K562 (cell line): ENCODE results near the gene CNOT1. TPM values are rescaled to one million over a fixed set of nuclear protein-coding genes. Genes with fewer than 3 reads are reported as not detected.

Experiments used
- HBP1 ChIP-seq: fragments of 450-650 bp; formaldehyde crosslinking; IDR thresholded peaks from 2 replicates; pipeline ENCODE4 v1.4.0; 2022; ENCODE audit warnings: missing genetic modification characterization
- TFE3 ChIP-seq: fragments of 450-650 bp; formaldehyde crosslinking; IDR thresholded peaks from 2 replicates; pipeline ENCODE4 v1.4.0; 2020; ENCODE audit warnings: mild to moderate bottlenecking, mixed read lengths
- polyA plus RNA-seq, 8 experiments: library from polyadenylated mRNA; depleted of rRNA in 4 of 8; stranded (reverse) in 5 of 8; unstranded in 3 of 8; fragments of >200 nt; fragmentation: Nextera tagmentation in 2 of 8; fragmentation: Illumina TruSeq in 1 of 8; extraction: Ambion mirVana in 2 of 8; extraction: Trizol in 1 of 8; gene quantifications; 2 replicates each; pipeline versions ENCODE4 v1.2.1 to v1.2.3, GENCODE V29; 2011 to 2014; ENCODE audit warnings: inconsistent platforms in 1 of 8, missing spikeins in 1 of 8
- total RNA-seq, 7 experiments: library from RNA; depleted of rRNA in 6 of 7; stranded (reverse); fragments of >200 nt in 6 of 7; fragmentation: Illumina TruSeq in 2 of 7; extraction: Trizol in 2 of 7; gene quantifications; 2 replicates each; pipeline versions ENCODE4 v1.2.1 to v1.2.3, GENCODE V29; 2011 to 2021; ENCODE audit warnings: low replicate concordance in 1 of 7
- TF ChIP-seq, protein P1 (sequence below), 2 experiments: fragments of 450-650 bp in 1 of 2; sonication (generic) in 1 of 2; formaldehyde crosslinking in 1 of 2; IDR thresholded peaks; 2 replicates each; pipeline versions ENCODE4 v1.7.1 to v1.9.0; 2016 to 2022; ENCODE audit warnings: inconsistent platforms in 1 of 2, mild to moderate bottlenecking in 1 of 2, missing genetic modification reagents in 1 of 2

Gene CNOT1
- total and polyA plus RNA-seq, 9 of the 15 experiments (the other 6 are each of a cell fraction or from before 2014, with no cell fraction given) = 110 to 270 (median 220) TPM

GRCh38 chr16:58582133-58582532 lies 47.5 kb downstream of the CNOT1 start (continued):
- TF ChIP-seq, protein P1, sequence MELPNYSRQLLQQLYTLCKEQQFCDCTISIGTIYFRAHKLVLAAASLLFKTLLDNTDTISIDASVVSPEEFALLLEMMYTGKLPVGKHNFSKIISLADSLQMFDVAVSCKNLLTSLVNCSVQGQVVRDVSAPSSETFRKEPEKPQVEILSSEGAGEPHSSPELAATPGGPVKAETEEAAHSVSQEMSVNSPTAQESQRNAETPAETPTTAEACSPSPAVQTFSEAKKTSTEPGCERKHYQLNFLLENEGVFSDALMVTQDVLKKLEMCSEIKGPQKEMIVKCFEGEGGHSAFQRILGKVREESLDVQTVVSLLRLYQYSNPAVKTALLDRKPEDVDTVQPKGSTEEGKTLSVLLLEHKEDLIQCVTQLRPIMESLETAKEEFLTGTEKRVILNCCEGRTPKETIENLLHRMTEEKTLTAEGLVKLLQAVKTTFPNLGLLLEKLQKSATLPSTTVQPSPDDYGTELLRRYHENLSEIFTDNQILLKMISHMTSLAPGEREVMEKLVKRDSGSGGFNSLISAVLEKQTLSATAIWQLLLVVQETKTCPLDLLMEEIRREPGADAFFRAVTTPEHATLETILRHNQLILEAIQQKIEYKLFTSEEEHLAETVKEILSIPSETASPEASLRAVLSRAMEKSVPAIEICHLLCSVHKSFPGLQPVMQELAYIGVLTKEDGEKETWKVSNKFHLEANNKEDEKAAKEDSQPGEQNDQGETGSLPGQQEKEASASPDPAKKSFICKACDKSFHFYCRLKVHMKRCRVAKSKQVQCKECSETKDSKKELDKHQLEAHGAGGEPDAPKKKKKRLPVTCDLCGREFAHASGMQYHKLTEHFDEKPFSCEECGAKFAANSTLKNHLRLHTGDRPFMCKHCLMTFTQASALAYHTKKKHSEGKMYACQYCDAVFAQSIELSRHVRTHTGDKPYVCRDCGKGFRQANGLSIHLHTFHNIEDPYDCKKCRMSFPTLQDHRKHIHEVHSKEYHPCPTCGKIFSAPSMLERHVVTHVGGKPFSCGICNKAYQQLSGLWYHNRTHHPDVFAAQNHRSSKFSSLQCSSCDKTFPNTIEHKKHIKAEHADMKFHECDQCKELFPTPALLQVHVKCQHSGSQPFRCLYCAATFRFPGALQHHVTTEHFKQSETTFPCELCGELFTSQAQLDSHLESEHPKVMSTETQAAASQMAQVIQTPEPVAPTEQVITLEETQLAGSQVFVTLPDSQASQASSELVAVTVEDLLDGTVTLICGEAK (IDR thresholded peaks at IDR 0.05) = no peak
- TF ChIP-seq, protein P1 (CRISPR knock-in tag; IDR thresholded peaks at IDR 0.05) = no peak
- TF ChIP-seq HBP1 (CRISPR knock-in tag) = no peak
- no peak for TF ChIP-seq TFE3 (CRISPR knock-in tag)
